Measurements from ENCODE around the gene DDX47.

GRCh38 chr12:12859690-12860089, 46.5 kb downstream of the DDX47 start:
- TF ChIP-seq JUND (IDR thresholded peaks at IDR 0.05) (no peak), CTCF (IDR thresholded peaks at IDR 0.05; ENCODE audit: low read depth, low read length, missing input control) (no peak), SP1 (IDR thresholded peaks at IDR 0.05) (no peak), REST (IDR thresholded peaks at IDR 0.05) (no peak), GABPA (IDR thresholded peaks at IDR 0.05 in 1 of 2, conservative IDR thresholded peaks at IDR 0.05 in 1 of 2) (no peak)
